SK-N-SH treated with all-trans-retinoic acid at 6 μM for 48 hours (cell line): ENCODE results near the gene TRIM54.

Source experiments
- ATAC-seq: fragments of 200-7000 bp; cut with Tn5 transposase; 3 replicates; pipeline ENCODE4 v1.9.1; 2020; ENCODE audit warnings: mild to moderate bottlenecking, moderate library complexity
- ARNTL ChIP-seq: fragments of 450-650 bp; formaldehyde crosslinking; IDR thresholded peaks from 2 replicates; pipeline ENCODE4 v1.5.0; 2020; ENCODE audit warnings: low read depth, mild to moderate bottlenecking, moderate library complexity, borderline replicate concordance
- BACH2 ChIP-seq: fragments of 250-450 bp; sonication (Bioruptor Pico); IDR thresholded peaks from 2 replicates; pipeline ENCODE4 v1.9.0; 2021; ENCODE audit warnings: mild to moderate bottlenecking, borderline replicate concordance
- CREB5 ChIP-seq: fragments of 250-450 bp; sonication (Bioruptor Pico); IDR thresholded peaks from 2 replicates; pipeline ENCODE4 v1.5.1; 2020; ENCODE audit warnings: low read depth, mild to moderate bottlenecking, moderate library complexity
- CSDC2 ChIP-seq: fragments of 250-450 bp; sonication (Bioruptor Pico); IDR thresholded peaks from 2 replicates; pipeline ENCODE4 v1.5.0; 2020; ENCODE audit warnings: mild to moderate bottlenecking, moderate library complexity
- CSRNP3 ChIP-seq: fragments of 250-450 bp; sonication (Bioruptor Pico); IDR thresholded peaks from 2 replicates; pipeline ENCODE4 v1.5.1; 2021; ENCODE audit warnings: mild to moderate bottlenecking, moderate library complexity
- ESRRG ChIP-seq: fragments of 250-450 bp; sonication (Bioruptor Pico); IDR thresholded peaks from 2 replicates; pipeline ENCODE4 v1.6.1; 2021; ENCODE audit warnings: mild to moderate bottlenecking
- GLIS3 ChIP-seq: fragments of 250-450 bp; sonication (Bioruptor Pico); IDR thresholded peaks from 2 replicates; pipeline ENCODE4 v1.5.0; 2020; ENCODE audit warnings: mild to moderate bottlenecking, moderate library complexity
- ISL1 ChIP-seq: fragments of 250-450 bp; sonication (Bioruptor Pico); IDR thresholded peaks from 2 replicates; pipeline ENCODE4 v2.1.2; 2022; ENCODE audit warnings: mild to moderate bottlenecking, moderate library complexity
- OSR1 ChIP-seq: fragments of 250-450 bp; sonication (Bioruptor Pico); IDR thresholded peaks from 2 replicates; pipeline ENCODE4 v1.8.0; 2022; ENCODE audit warnings: moderate library complexity, mild to moderate bottlenecking, inconsistent platforms
- PATZ1 ChIP-seq: fragments of 250-450 bp; sonication (Bioruptor Pico); IDR thresholded peaks from 2 replicates; pipeline ENCODE4 v1.8.0; 2020; ENCODE audit warnings: mild to moderate bottlenecking, moderate library complexity, borderline replicate concordance
- POU6F1 ChIP-seq: fragments of 250-450 bp; sonication (Bioruptor Pico); IDR thresholded peaks from 2 replicates; pipeline ENCODE4 v1.8.0; 2021; ENCODE audit warnings: low read depth, mild to moderate bottlenecking, moderate library complexity, borderline replicate concordance
- PPARA ChIP-seq: fragments of 250-450 bp; sonication (Bioruptor Pico); IDR thresholded peaks from 2 replicates; pipeline ENCODE4 v1.5.0; 2020; ENCODE audit warnings: mild to moderate bottlenecking, borderline replicate concordance
- RARB ChIP-seq: fragments of 250-450 bp; sonication (Bioruptor Pico); IDR thresholded peaks from 2 replicates; pipeline ENCODE4 v1.8.0; 2021; ENCODE audit warnings: mild to moderate bottlenecking, moderate library complexity
- SNAI2 ChIP-seq: fragments of 250-450 bp; sonication (Bioruptor Pico); IDR thresholded peaks from 2 replicates; pipeline ENCODE4 v1.5.0; 2020; ENCODE audit warnings: mild to moderate bottlenecking, moderate library complexity
- TCF4 ChIP-seq: fragments of 250-450 bp; sonication (Bioruptor Pico); IDR thresholded peaks from 2 replicates; pipeline ENCODE4 v1.8.0; 2021; ENCODE audit warnings: mild to moderate bottlenecking, moderate library complexity, borderline replicate concordance
- TOX ChIP-seq: fragments of 250-450 bp; sonication (Bioruptor Pico); IDR thresholded peaks from 2 replicates; pipeline ENCODE4 v1.8.0; 2021; ENCODE audit warnings: mild to moderate bottlenecking, moderate library complexity, borderline replicate concordance
- TSHZ2 ChIP-seq: fragments of 250-450 bp; sonication (Bioruptor Pico); IDR thresholded peaks from 2 replicates; pipeline ENCODE4 v1.5.0; 2020; ENCODE audit warnings: mild to moderate bottlenecking, moderate library complexity
- ZC3H10 ChIP-seq: fragments of 250-450 bp; sonication (Bioruptor Pico); IDR thresholded peaks from 2 replicates; pipeline ENCODE4 v1.5.1; 2021; ENCODE audit warnings: mild to moderate bottlenecking, moderate library complexity
- ZFP3 ChIP-seq: fragments of 250-450 bp; sonication (Bioruptor Pico); IDR thresholded peaks from 2 replicates; pipeline ENCODE4 v1.5.0; 2020; ENCODE audit warnings: mild to moderate bottlenecking, moderate library complexity
- ZFP30 ChIP-seq: fragments of 450-650 bp; formaldehyde crosslinking; IDR thresholded peaks from 2 replicates; pipeline ENCODE4 v1.5.0; 2022; ENCODE audit warnings: mild to moderate bottlenecking, moderate library complexity
- ZNF565 ChIP-seq: fragments of 450-650 bp; formaldehyde crosslinking; conservative IDR thresholded peaks from 2 replicates; pipeline ENCODE4 v1.5.0; 2020; ENCODE audit warnings: low read depth, mild to moderate bottlenecking, moderate library complexity
- ZNF70 ChIP-seq: fragments of 450-650 bp; formaldehyde crosslinking; IDR thresholded peaks from 2 replicates; pipeline ENCODE4 v1.5.0; 2020; ENCODE audit warnings: mild to moderate bottlenecking, moderate library complexity
- ZNF8 ChIP-seq: fragments of 450-650 bp; formaldehyde crosslinking; IDR thresholded peaks from 2 replicates; pipeline ENCODE4 v1.5.0; 2020; ENCODE audit warnings: mild to moderate bottlenecking, moderate library complexity

The TRIM54 gene

GRCh38 chr2:27258051-27258450 is 24.2 kb upstream of the TRIM54 start (continued):
- no peak for TF ChIP-seq CREB5
- no peak for TF ChIP-seq GLIS3 (CRISPR knock-in tag)
- TF ChIP-seq PPARA (CRISPR knock-in tag) = no peak
- TF ChIP-seq BACH2 (CRISPR knock-in tag) = no peak
- no peak for TF ChIP-seq ZFP30
- TF ChIP-seq ARNTL (CRISPR knock-in tag) = no peak
- no peak for TF ChIP-seq CSRNP3 (CRISPR knock-in tag)
- no peak for TF ChIP-seq TCF4 (CRISPR knock-in tag)
- no peak for TF ChIP-seq ZC3H10
- TF ChIP-seq CSDC2 (CRISPR knock-in tag) = no peak
- TF ChIP-seq, all 23 proteins: peak for 0

- no peak for TF ChIP-seq ZNF565
- TF ChIP-seq ZNF70 (CRISPR knock-in tag) = no peak
- no peak for TF ChIP-seq TCF4 (CRISPR knock-in tag)
- no peak for TF ChIP-seq CREB5
- TF ChIP-seq ZFP30 = no peak
- TF ChIP-seq TSHZ2 = no peak
- no peak for TF ChIP-seq POU6F1 (CRISPR knock-in tag)
- no peak for TF ChIP-seq ZC3H10
- TF ChIP-seq PPARA (CRISPR knock-in tag) = no peak
- ATAC-seq = no peak
These were observed 20.8 kb upstream of the TRIM54 start for GRCh38 chr2:27261241-27261925.

- no peak for ATAC-seq
- TF ChIP-seq ZNF565 = no peak
- no peak for TF ChIP-seq TOX
- no peak for TF ChIP-seq RARB
- no peak for TF ChIP-seq GLIS3 (CRISPR knock-in tag)
- TF ChIP-seq ZNF8 (CRISPR knock-in tag) = no peak
- no peak for TF ChIP-seq BACH2 (CRISPR knock-in tag)
- no peak for TF ChIP-seq ZFP3
- TF ChIP-seq PATZ1 = no peak
- no peak for TF ChIP-seq CSDC2 (CRISPR knock-in tag)
- no peak for TF ChIP-seq ESRRG
- no peak for TF ChIP-seq OSR1 (CRISPR knock-in tag)
- no peak for TF ChIP-seq SNAI2 (CRISPR knock-in tag)
- TF ChIP-seq ISL1 (CRISPR knock-in tag) = no peak
- no peak for TF ChIP-seq TCF4 (CRISPR knock-in tag)
- no peak for TF ChIP-seq ARNTL (CRISPR knock-in tag)
These were observed 20.3 kb upstream of the TRIM54 start for GRCh38 chr2:27261926-27262298.
